COLO829 (cell line): ENCODE measurements around the gene DCLK1.
"Not testable (repeated sequence)": the region's sequence is repeated elsewhere in the genome, so short reads cannot be mapped to it uniquely, and the experiment has no call there.

Experiments used
- DNase-seq: peaks from one replicate; pipeline ENCODE4 v3.0.0; 2012; ENCODE audit warnings: low spot score

DCLK1 gene

GRCh38 chr13:36130552-36131221 is 495 bp downstream of the DCLK1 start:
- DNase-seq, result no peak

- no peak for DNase-seq
Observed at GRCh38 chr13:36130193-36130551, 1.0 kb downstream of the DCLK1 start.

GRCh38 chr13:36129539-36129938 is 1.6 kb downstream of the DCLK1 start:
- no peak for DNase-seq

- DNase-seq, result no peak
Observed at GRCh38 chr13:36126491-36126890, 4.7 kb downstream of the DCLK1 start.

GRCh38 chr13:36125841-36126240 is 5.3 kb downstream of the DCLK1 start:
- no peak for DNase-seq

GRCh38 chr13:36124236-36124822 is 6.9 kb downstream of the DCLK1 start:
- DNase-seq, result peak; percentile 10

- no peak for DNase-seq
Observed at GRCh38 chr13:36115306-36115705, 15.9 kb downstream of the DCLK1 start.

GRCh38 chr13:36114233-36114632 is 16.9 kb downstream of the DCLK1 start:
- no peak for DNase-seq

GRCh38 chr13:36108954-36109353 is 22.2 kb downstream of the DCLK1 start:
- no peak for DNase-seq

GRCh38 chr13:36108342-36108741 is 22.8 kb downstream of the DCLK1 start:
- DNase-seq, result no peak

- DNase-seq, result no peak
Observed at GRCh38 chr13:36107521-36107920, 23.7 kb downstream of the DCLK1 start.

- no peak for DNase-seq
Observed at GRCh38 chr13:36105726-36106125, 25.5 kb downstream of the DCLK1 start.

- DNase-seq, result no peak
Observed at GRCh38 chr13:36102721-36103120, 28.5 kb downstream of the DCLK1 start.

- DNase-seq, result not testable (repeated sequence)
Observed at GRCh38 chr13:36101907-36102306, 29.3 kb downstream of the DCLK1 start.

GRCh38 chr13:36101157-36101556 is 30.0 kb downstream of the DCLK1 start:
- DNase-seq, result no peak

GRCh38 chr13:36098080-36098479 is 33.1 kb downstream of the DCLK1 start:
- DNase-seq, result no peak

GRCh38 chr13:36096461-36097416 is 34.4 kb downstream of the DCLK1 start:
- no peak for DNase-seq

- DNase-seq, result no peak
Observed at GRCh38 chr13:36094478-36094877, 36.7 kb downstream of the DCLK1 start.

GRCh38 chr13:36090592-36090991 is 40.6 kb downstream of the DCLK1 start:
- no peak for DNase-seq

GRCh38 chr13:36089130-36089647 is 42.0 kb downstream of the DCLK1 start:
- DNase-seq, result no peak

- DNase-seq, result no peak
Observed at GRCh38 chr13:36088463-36088862, 42.7 kb downstream of the DCLK1 start.

GRCh38 chr13:36088001-36088400 is 43.2 kb downstream of the DCLK1 start:
- no peak for DNase-seq

GRCh38 chr13:36086117-36086516 is 45.1 kb downstream of the DCLK1 start:
- no peak for DNase-seq
